ENCODE results near the gene STIM2. TPM values are rescaled to one million over a fixed set of nuclear protein-coding genes. Genes with fewer than 3 reads are reported as not detected.

Gene STIM2
- total and polyA plus RNA-seq, 10 of the 15 experiments (the other 5 are each of a cell fraction or from before 2014, with no cell fraction given) = 4.7 to 41.5 (median 16.9) TPM

- Histone ChIP-seq H3K36me3 (ENCODE audit: control insufficient read depth in 2 of 2, insufficient read depth in 2 of 2, low read length in 1 of 2) (no peaks in the 10 kb centered on the region), H3K27me3 (replicated peaks in 1 of 2; ENCODE audit: control insufficient read depth in 2 of 2, insufficient read depth in 2 of 2, low read length in 1 of 2) (no peaks in the 10 kb centered on the region), H3K4me2 (ENCODE audit: control insufficient read depth, insufficient read depth) (no peak overlapping the region), H3K79me2 (ENCODE audit: control insufficient read depth, insufficient read depth, low read length) (peaks cover 27% of the 10 kb centered on the region), H4K20me1 (ENCODE audit: control insufficient read depth, insufficient read depth) (no peaks in the 10 kb centered on the region), H3K27ac (ENCODE audit: control insufficient read depth, insufficient read depth) (no peak overlapping the region), H3K4me3 (no peak overlapping the region), H2AFZ (ENCODE audit: control insufficient read depth, low read depth, low read length) (no peak overlapping the region), H3K9ac (ENCODE audit: control insufficient read depth, insufficient read depth, low read length) (no peak overlapping the region), H3K4me1 (ENCODE audit: control insufficient read depth, insufficient read depth, low read length) (peaks cover 30% of the 10 kb centered on the region), H3K9me3 (replicated peaks; ENCODE audit: control insufficient read depth, insufficient read depth, low read length) (peaks cover 1% of the 10 kb centered on the region; the same call in 2 of the 3 replicates)
- ChIA-PET SMC1A (ENCODE audit: uncharacterized antibody, unreplicated experiment) (interaction anchor here (1.1 to 6.6 kb wide), 6 partner anchors 12 to 105 kb away, joined by 3 to 116 read pairs (median 46); no protein-coding TSS in a partner anchor), CTCF (interaction anchor here (0.8 to 1.5 kb wide), 3 partner anchors 14 to 112 kb away, joined by 3 read pairs; no protein-coding TSS in a partner anchor), POLR2A (interaction anchor here (1.2 to 5.2 kb wide), 3 partner anchors 18 to 105 kb away, joined by 3 to 33 read pairs (median 5); no protein-coding TSS in a partner anchor), RAD21 (ENCODE audit: unreplicated experiment) (interaction anchor here (1.0 to 2.5 kb wide), 4 partner anchors 12 to 122 kb away, joined by 3 to 24 read pairs (median 8); no protein-coding TSS in a partner anchor)
- DNase-seq (ENCODE audit: low read depth, low spot score) = no peak
- in situ Hi-C loops (cut with MboI) (loop anchor here (10.0 kb wide), 1 partner anchor 107 kb away; no protein-coding TSS in a partner anchor), intact Hi-C loops (cut with micrococcal nuclease; ENCODE audit: unreplicated experiment) (no loop called here)
- no TSS peak for BruUV-seq (replicated peaks)
- 95% methylated on average over 2 of the region's 2 CpGs for WGBS (ENCODE audit: insufficient coverage, insufficient replicate concordance, low lambda C conversion rate, missing lambda C conversion rate)
- ATAC-seq = no peak
- FAIRE-seq = no peak
- TF ChIP-seq BRCA1 (IDR thresholded peaks at IDR 0.05; ENCODE audit: low read depth, low read length) = no peak
- TF ChIP-seq SMAD5 (IDR thresholded peaks at IDR 0.05; ENCODE audit: low read depth) = no peak
- no peak for TF ChIP-seq WRNIP1 (IDR thresholded peaks at IDR 0.05; ENCODE audit: borderline replicate concordance, low read depth, low read length)
- no peak for TF ChIP-seq MYB (IDR thresholded peaks at IDR 0.05; ENCODE audit: borderline replicate concordance, low read depth, low read length)
- TF ChIP-seq MLLT1 (IDR thresholded peaks at IDR 0.05) = no peak
- no peak for TF ChIP-seq CUX1 (IDR thresholded peaks at IDR 0.05; ENCODE audit: insufficient replicate concordance, low read depth, low read length)
- TF ChIP-seq ZBTB11 (CRISPR knock-in tag; IDR thresholded peaks at IDR 0.05) = no peak
- TF ChIP-seq CREB1 (IDR thresholded peaks at IDR 0.05; ENCODE audit: low read depth) = no peak
- no peak for TF ChIP-seq HDAC2 (IDR thresholded peaks at IDR 0.05)
- TF ChIP-seq NRF1 (conservative IDR thresholded peaks at IDR 0.05; ENCODE audit: low read depth, low read length) = no peak
- TF ChIP-seq BACH1 (IDR thresholded peaks at IDR 0.05; ENCODE audit: borderline replicate concordance) = no peak
- no peak for TF ChIP-seq MTA2 (IDR thresholded peaks at IDR 0.05; ENCODE audit: low read depth)
- no peak for TF ChIP-seq PAX5 (IDR thresholded peaks at IDR 0.05; ENCODE audit: borderline replicate concordance, low read depth, low read length)
- TF ChIP-seq BHLHE40 (IDR thresholded peaks at IDR 0.05; ENCODE audit: borderline replicate concordance in 1 of 2, low read depth in 2 of 2, low read length in 1 of 2) = no peak
- TF ChIP-seq MEF2A (IDR thresholded peaks at IDR 0.05; ENCODE audit: insufficient read depth, low read depth, low read length) = no peak
Measured at GRCh38 chr4:26887809-26888208, 27.2 kb downstream of the STIM2 start.

Measured in GM12878 (cell line).